Measurements from ENCODE around the gene NXNL2.

GRCh38 chr9:88587885-88588649, 53.1 kb downstream of the NXNL2 start:
- TF ChIP-seq CTCF (IDR thresholded peaks at IDR 0.05): no peak
- no peak for TF ChIP-seq REST (IDR thresholded peaks at IDR 0.05; ENCODE audit: insufficient read depth in 1 of 2, low read depth in 2 of 2, low read length in 1 of 2)
- no peak for TF ChIP-seq SIN3A (IDR thresholded peaks at IDR 0.05; ENCODE audit: borderline replicate concordance, insufficient read depth, low read depth, low read length)
- no peak for TF ChIP-seq POLR2AphosphoS5 (IDR thresholded peaks at IDR 0.05; ENCODE audit: low read depth, low read length)
